ENCODE results near the gene SPEG.
"Not testable (repeated sequence)": the region's sequence is repeated elsewhere in the genome, so short reads cannot be mapped to it uniquely, and the experiment has no call there.

SPEG gene

DNA sequence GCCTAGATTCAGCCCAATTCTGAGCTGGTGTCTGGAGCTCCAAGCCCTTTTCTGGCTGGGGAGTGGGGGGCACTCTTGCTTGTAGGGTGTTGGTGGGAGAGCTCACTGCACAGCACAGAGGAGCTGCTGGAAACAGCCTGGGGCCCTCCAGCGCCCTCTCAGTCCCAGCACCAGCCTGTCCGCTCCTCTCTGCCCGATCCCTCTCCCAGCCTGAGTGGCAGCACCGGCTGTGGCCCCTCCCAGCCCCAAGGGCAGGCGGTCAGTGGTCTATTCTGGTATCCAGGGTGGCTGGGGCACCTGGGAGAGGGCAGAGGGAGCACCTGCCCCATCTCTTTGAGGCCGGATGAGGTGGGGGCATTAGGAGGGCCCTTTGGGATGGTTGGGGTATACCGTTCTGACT is 29.7 kb upstream of the SPEG start:
- no peak for DNase-seq (ENCODE audit: low read depth in 3 of 3, low spot score in 1 of 3)

DNA sequence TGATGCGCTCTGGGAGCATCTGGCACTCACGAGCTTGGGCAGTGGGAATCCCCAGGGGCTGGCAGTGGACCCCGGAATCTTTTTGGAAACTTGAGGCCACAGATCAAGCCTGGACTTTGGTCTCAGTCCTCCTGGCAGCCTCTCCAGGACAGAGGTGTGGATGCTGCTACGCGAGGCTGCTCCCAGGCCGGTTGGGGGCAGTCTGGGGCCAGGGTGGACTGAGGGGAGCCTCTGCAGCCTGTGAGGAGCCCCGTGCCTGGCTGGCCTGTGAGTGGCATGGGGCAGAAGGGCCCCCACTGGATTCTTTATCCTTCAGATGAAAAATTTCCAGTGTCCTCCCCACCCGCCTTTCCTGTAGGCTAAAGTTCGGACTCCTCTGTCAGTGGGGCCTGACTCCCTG is 29.2 kb upstream of the SPEG start:
- no peak for DNase-seq (ENCODE audit: low read depth in 3 of 3, low spot score in 1 of 3)

- DNase-seq (ENCODE audit: low read depth in 3 of 3, low spot score in 1 of 3) = no peak
Measured at GRCh38 chr2:219405958-219406860, 28.4 kb upstream of the SPEG start.

- no peak for DNase-seq (ENCODE audit: low read depth in 3 of 3, low spot score in 1 of 3)
Measured at GRCh38 chr2:219406861-219407230, 27.8 kb upstream of the SPEG start.

- DNase-seq (ENCODE audit: low read depth in 3 of 3, low spot score in 1 of 3) = not testable (repeated sequence)
Measured at GRCh38 chr2:219407343-219407742, 27.3 kb upstream of the SPEG start.

DNA sequence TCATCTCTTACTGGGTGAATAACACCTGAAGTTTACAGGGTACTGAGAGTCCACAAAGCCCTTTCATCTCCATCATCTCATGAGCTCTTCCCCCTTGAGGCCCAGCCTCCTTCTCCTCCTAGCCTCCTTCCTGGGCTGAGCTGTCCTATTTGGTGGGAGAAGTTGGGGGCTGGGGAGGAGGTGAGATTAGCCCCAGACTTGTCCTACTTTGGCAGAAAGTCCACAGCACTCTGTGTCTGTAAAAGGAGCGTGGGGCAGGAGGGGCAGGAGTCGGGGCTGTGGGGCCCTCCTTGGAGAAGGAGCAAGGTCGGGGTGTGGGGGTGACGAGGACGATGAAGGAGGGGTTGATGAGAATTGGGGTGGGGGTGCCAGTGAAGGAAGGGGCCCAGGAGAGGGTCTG is 26.4 kb upstream of the SPEG start:
- DNase-seq (ENCODE audit: low read depth in 3 of 3, low spot score in 1 of 3) = no peak

GRCh38 chr2:219408631-219409030 is 26.0 kb upstream of the SPEG start:
- no peak for DNase-seq (ENCODE audit: low read depth in 3 of 3, low spot score in 1 of 3)

GRCh38 chr2:219409619-219410018 is 25.0 kb upstream of the SPEG start:
- DNase-seq (ENCODE audit: low read depth in 3 of 3, low spot score in 1 of 3) = no peak

DNA sequence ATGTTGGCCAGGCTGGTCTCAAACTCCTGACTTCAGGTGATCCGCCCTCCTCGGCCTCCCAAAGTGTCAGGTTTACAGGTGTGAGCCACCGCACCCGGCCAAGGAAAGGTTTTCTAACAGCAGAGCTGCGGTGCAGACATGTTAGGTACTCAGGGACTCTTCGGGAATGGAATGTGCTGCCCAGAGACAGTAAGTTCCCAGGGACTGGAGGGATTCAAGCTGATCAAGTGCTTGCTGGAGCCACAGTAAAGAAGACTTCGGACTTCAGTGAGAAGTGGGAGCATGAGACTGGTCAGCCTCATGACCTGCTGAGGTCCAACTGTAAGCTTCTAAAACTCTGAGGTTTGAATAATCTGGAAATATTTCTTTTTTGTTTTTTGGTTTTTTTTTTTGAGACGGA is 24.3 kb upstream of the SPEG start:
- no peak for DNase-seq (ENCODE audit: low read depth in 3 of 3, low spot score in 1 of 3)

DNA sequence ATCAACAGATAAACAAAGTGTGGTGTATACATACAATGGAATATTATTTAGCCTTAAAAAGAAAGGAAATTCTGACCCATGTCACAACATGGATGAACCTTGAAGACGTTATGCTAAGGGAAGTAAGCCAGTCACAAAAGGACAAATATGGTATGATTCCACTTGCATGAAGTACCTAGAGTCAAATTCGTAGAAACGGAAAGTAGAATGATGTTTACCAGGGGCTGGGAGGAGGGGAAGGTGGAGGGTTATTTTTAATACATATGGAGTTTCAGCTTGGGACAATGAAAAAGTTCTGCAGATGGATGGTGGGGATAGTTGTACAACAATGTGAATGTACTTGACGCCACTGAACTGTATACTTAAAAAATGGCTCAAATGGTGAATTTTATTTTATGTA is 19.8 kb upstream of the SPEG start:
- no peak for DNase-seq (ENCODE audit: low read depth in 3 of 3, low spot score in 1 of 3)

DNA sequence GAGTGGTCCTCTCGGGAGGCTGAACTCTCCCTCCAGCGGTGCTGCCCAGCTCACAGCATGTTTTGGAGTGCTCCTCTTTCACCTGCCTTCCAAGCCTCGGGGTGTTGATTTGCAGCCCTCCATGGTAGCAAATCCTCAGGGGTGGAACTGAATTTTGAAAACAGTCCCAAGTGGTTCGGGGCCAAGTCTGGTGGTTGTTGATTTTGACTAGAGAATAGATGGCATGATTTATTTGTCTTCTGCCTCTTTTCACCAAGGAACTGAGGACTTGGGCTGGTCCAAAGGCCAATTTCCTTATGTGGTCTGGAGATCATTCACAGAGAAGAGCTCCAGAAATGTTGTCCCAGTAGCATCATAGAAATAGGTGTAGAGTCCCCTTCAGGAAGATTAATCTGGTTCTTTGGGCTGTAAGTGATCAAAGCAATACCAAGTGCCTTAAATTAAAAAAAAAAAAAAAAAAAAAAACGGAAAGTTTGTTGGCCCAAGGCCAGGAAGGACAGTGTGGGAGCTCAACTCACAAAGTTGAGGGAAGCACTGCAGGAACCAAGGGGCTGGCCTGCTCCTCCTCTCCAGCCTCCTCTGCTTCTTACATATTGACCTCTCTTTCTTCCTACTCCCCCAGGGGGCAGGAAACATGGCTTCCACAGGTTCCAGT is 18.9 kb upstream of the SPEG start:
- no peak for DNase-seq (ENCODE audit: low read depth in 3 of 3, low spot score in 1 of 3)

GRCh38 chr2:219416235-219416602 is 18.4 kb upstream of the SPEG start:
- no peak for DNase-seq (ENCODE audit: low read depth in 3 of 3, low spot score in 1 of 3)

GRCh38 chr2:219416938-219417337 is 17.7 kb upstream of the SPEG start:
- DNase-seq (ENCODE audit: low read depth in 3 of 3, low spot score in 1 of 3) = no peak

GRCh38 chr2:219417374-219417773 is 17.3 kb upstream of the SPEG start:
- no peak for DNase-seq (ENCODE audit: low read depth in 3 of 3, low spot score in 1 of 3)

DNA sequence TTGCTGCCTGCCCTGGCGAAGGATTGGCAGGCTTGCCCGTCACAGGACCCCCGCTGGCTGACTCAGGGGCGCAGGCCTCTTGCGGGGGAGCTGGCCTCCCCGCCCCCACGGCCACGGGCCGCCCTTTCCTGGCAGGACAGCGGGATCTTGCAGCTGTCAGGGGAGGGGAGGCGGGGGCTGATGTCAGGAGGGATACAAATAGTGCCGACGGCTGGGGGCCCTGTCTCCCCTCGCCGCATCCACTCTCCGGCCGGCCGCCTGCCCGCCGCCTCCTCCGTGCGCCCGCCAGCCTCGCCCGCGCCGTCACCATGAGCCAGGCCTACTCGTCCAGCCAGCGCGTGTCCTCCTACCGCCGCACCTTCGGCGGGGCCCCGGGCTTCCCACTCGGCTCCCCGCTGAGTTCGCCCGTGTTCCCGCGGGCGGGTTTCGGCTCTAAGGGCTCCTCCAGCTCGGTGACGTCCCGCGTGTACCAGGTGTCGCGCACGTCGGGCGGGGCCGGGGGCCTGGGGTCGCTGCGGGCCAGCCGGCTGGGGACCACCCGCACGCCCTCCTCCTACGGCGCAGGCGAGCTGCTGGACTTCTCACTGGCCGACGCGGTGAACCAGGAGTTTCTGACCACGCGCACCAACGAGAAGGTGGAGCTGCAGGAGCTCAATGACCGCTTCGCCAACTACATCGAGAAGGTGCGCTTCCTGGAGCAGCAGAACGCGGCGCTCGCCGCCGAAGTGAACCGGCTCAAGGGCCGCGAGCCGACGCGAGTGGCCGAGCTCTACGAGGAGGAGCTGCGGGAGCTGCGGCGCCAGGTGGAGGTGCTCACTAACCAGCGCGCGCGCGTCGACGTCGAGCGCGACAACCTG is 16.3 kb upstream of the SPEG start, which contains the start of gene DES:
TSS of gene DES (plus strand) at position 223 of the 857 bp plus-strand sequence. CDS start at position 309, 86 bp downstream.
- DNase-seq (ENCODE audit: low read depth in 3 of 3, low spot score in 1 of 3) = no peak

GRCh38 chr2:219419012-219419324 is 15.7 kb upstream of the SPEG start:
- no peak for DNase-seq (ENCODE audit: low read depth in 3 of 3, low spot score in 1 of 3)

DNA sequence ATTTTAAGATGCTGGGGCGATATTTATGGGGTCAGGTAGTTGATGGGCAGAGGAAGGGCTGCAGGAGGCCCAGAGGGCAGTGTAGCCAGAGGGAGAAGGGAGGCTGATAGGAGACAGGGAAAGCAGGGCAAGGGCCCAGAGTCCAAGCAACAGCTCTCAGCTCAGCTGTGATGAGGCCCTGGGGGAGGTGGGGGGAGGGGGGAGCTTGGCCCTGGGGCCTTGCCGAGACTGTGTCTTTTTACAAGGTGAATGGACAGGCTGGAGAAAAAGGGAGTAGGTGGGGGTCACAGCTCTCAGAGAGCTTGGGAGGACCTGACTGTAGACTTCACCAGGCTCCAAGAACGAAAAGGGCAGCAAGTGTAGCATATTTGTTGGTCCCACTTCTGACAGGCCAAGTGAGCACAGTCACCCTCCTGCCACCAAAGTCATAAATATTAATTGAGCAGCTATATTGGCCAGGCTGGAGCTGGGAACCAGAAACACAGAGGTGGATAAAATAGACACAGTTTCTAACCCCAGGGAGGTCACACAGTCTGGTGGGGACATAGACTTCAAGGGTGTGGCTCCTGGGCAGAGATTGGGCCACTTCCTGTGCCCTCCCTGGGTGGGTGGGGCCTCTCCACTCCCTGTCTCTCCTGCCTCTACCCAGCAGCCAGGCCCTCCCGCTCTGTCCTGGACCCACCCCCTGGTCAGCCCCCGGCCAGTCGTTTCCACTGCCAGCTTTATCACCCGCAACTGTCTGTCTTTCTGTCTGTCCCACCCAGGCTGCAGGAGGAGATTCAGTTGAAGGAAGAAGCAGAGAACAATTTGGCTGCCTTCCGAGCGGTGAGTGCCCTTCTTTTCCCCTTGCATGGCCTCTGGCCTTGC is 15.1 kb upstream of the SPEG start:
- DNase-seq (ENCODE audit: low read depth in 3 of 3, low spot score in 1 of 3) = no peak

GRCh38 chr2:219420687-219421086 is 14.0 kb upstream of the SPEG start:
- no peak for DNase-seq (ENCODE audit: low read depth in 3 of 3, low spot score in 1 of 3)

DNA sequence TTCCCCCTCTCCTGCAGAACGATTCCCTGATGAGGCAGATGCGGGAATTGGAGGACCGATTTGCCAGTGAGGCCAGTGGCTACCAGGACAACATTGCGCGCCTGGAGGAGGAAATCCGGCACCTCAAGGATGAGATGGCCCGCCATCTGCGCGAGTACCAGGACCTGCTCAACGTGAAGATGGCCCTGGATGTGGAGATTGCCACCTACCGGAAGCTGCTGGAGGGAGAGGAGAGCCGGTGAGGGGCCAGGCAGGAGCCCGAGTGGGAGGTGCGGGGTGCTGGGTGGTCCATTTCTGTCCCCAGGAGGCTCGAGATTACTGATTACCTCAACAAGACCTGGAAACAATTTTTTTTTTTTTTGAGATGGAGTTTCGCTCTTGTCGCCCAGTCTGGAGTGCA is 13.3 kb upstream of the SPEG start:
- DNase-seq (ENCODE audit: low read depth in 3 of 3, low spot score in 1 of 3) = no peak

GRCh38 chr2:219422952-219423534 is 11.6 kb upstream of the SPEG start:
- no peak for DNase-seq (ENCODE audit: low read depth in 3 of 3, low spot score in 1 of 3)
